H9 (cell line): ENCODE measurements around the gene LSM4. TPM values are rescaled to one million over a fixed set of nuclear protein-coding genes. Genes with fewer than 3 reads are reported as not detected.

Experiments
- DNase-seq: peaks from one replicate; pipeline ENCODE4 v3.0.0-alpha.2; 2017
- H2AFZ ChIP-seq: one replicate; pipeline ENCODE4 v1.6.1; 2013; ENCODE audit warnings: mild to moderate bottlenecking, low read length, control low read depth, moderate library complexity
- H2AK5ac ChIP-seq: 2 replicates; pipeline ENCODE4 v1.6.1; 2013; ENCODE audit warnings: low read length, control low read depth, mixed read lengths; ENCODE audit not compliant: insufficient read length
- H2BK120ac ChIP-seq: one replicate; pipeline ENCODE4 v1.6.1; 2013; ENCODE audit warnings: low read depth, mild to moderate bottlenecking, low read length, control low read depth, inconsistent platforms; ENCODE audit not compliant: poor library complexity, severe bottlenecking
- H2BK12ac ChIP-seq: 2 replicates; pipeline ENCODE4 v1.6.1; 2013; ENCODE audit warnings: low read length, control low read depth, mixed read lengths, low read depth; ENCODE audit not compliant: insufficient read length
- H2BK15ac ChIP-seq: 2 replicates; pipeline ENCODE4 v1.6.1; 2013; ENCODE audit warnings: low read depth, low read length, control low read depth
- H2BK20ac ChIP-seq: one replicate; pipeline ENCODE4 v1.6.1; 2013; ENCODE audit warnings: low read depth, mild to moderate bottlenecking, low read length, control low read depth, inconsistent platforms; ENCODE audit not compliant: poor library complexity, severe bottlenecking
- H2BK5ac ChIP-seq: 2 replicates; pipeline ENCODE4 v1.6.1; 2013; ENCODE audit warnings: low read length, control low read depth, mixed read lengths; ENCODE audit not compliant: insufficient read length
- H3K14ac ChIP-seq: 2 replicates; pipeline ENCODE4 v1.6.1; 2013; ENCODE audit warnings: low read length, control low read depth; ENCODE audit not compliant: insufficient read depth
- H3K18ac ChIP-seq: 2 replicates; pipeline ENCODE4 v1.6.1; 2013; ENCODE audit warnings: low read depth, mild to moderate bottlenecking, mixed read lengths, low read length, control low read depth; ENCODE audit not compliant: insufficient read length
- H3K23ac ChIP-seq: 2 replicates; pipeline ENCODE4 v1.6.1; 2013; ENCODE audit warnings: low read length, control low read depth, mixed read lengths, low read depth; ENCODE audit not compliant: insufficient read length
- H3K23me2 ChIP-seq: 2 replicates; pipeline ENCODE4 v1.6.1; 2013; ENCODE audit warnings: low read depth, mild to moderate bottlenecking, mixed read lengths, low read length, control low read depth; ENCODE audit not compliant: insufficient read length, poor library complexity, severe bottlenecking
- H3K27ac ChIP-seq: 2 replicates; pipeline ENCODE4 v1.5.1; 2013; ENCODE audit warnings: low read length, control low read depth, mixed read lengths, low read depth; ENCODE audit not compliant: insufficient read length
- H3K27me3 ChIP-seq: 2 replicates; pipeline ENCODE4 v1.6.1; 2013; ENCODE audit warnings: low read length, control low read depth, inconsistent platforms; ENCODE audit not compliant: insufficient read depth
- H3K4ac ChIP-seq: 2 replicates; pipeline ENCODE4 v1.6.1; 2013; ENCODE audit warnings: low read depth, mild to moderate bottlenecking, control low read depth, inconsistent platforms, low read length, moderate library complexity
- H3K4me1 ChIP-seq: 2 replicates; pipeline ENCODE4 v1.6.1; 2013; ENCODE audit warnings: low read length, control low read depth, inconsistent platforms; ENCODE audit not compliant: insufficient read depth
- H3K4me2 ChIP-seq: 2 replicates; pipeline ENCODE4 v1.6.1; 2013; ENCODE audit warnings: low read length, control low read depth, mixed read lengths; ENCODE audit not compliant: insufficient read length, insufficient read depth
- H3K56ac ChIP-seq: 2 replicates; pipeline ENCODE4 v1.6.1; 2013; ENCODE audit warnings: low read depth, mild to moderate bottlenecking, mixed read lengths, low read length, control low read depth; ENCODE audit not compliant: insufficient read length
- H3K79me1 ChIP-seq: 2 replicates; pipeline ENCODE4 v1.6.1; 2013; ENCODE audit warnings: low read depth, mild to moderate bottlenecking, moderate library complexity, low read length, control low read depth, inconsistent platforms; ENCODE audit not compliant: insufficient read depth, poor library complexity, severe bottlenecking
- H3K79me2 ChIP-seq: 2 replicates; pipeline ENCODE4 v1.6.1; 2013; ENCODE audit warnings: low read length, control low read depth, inconsistent platforms; ENCODE audit not compliant: insufficient read depth
- H3K9ac ChIP-seq: 2 replicates; pipeline ENCODE4 v1.6.1; 2013; ENCODE audit warnings: low read length, control low read depth, mixed read lengths; ENCODE audit not compliant: insufficient read length; ENCODE audit errors: extremely low read depth
- H3K9me3 ChIP-seq: one replicate; pipeline ENCODE4 v1.6.1; 2013; ENCODE audit warnings: low read depth, low read length, inconsistent platforms; ENCODE audit not compliant: control insufficient read depth
- H3T11ph ChIP-seq: one replicate; pipeline ENCODE4 v1.6.1; 2013; ENCODE audit warnings: mild to moderate bottlenecking, low read length, control low read depth, inconsistent platforms
- H4K20me1 ChIP-seq: one replicate; pipeline ENCODE4 v1.6.1; 2013; ENCODE audit not compliant: control insufficient read depth, insufficient read length, insufficient read depth
- H4K5ac ChIP-seq: 2 replicates; pipeline ENCODE4 v1.6.1; 2013; ENCODE audit warnings: low read depth, mild to moderate bottlenecking, mixed read lengths, low read length, control low read depth; ENCODE audit not compliant: insufficient read length
- H4K8ac ChIP-seq: replicated peaks from 2 replicates; pipeline ENCODE4 v1.6.1; 2013; ENCODE audit warnings: low read length, control low read depth, mixed read lengths, low read depth; ENCODE audit not compliant: insufficient read length
- H4K91ac ChIP-seq: 2 replicates; pipeline ENCODE4 v1.6.1; 2013; ENCODE audit warnings: low read depth, mild to moderate bottlenecking, moderate library complexity, mixed read lengths, low read length, control low read depth; ENCODE audit not compliant: insufficient read length
- H3K27ac Mint-ChIP-seq, 3 experiments: 2 replicates in 2 of 3; 3 replicates in 1 of 3; pipeline ENCODE4 v1.8.0; 2020 to 2021; ENCODE audit warnings: mixed read lengths in 3 of 3, mild to moderate bottlenecking in 1 of 3, moderate library complexity in 1 of 3
- H3K27me3 Mint-ChIP-seq: 2 replicates; pipeline ENCODE4 v1.8.0; 2021; ENCODE audit warnings: low read depth, mild to moderate bottlenecking, moderate library complexity, mixed read lengths
- H3K36me3 Mint-ChIP-seq, 3 experiments: 2 replicates in 2 of 3; 3 replicates in 1 of 3; pipeline ENCODE4 v1.8.0; 2020 to 2021; ENCODE audit warnings: low read depth in 3 of 3, mixed read lengths in 3 of 3; ENCODE audit not compliant: insufficient read depth in 1 of 3
- H3K4me1 Mint-ChIP-seq, 2 experiments: 2 replicates each; pipeline ENCODE4 v1.8.0; 2020; ENCODE audit warnings: mixed read lengths in 2 of 2
- H3K4me3 Mint-ChIP-seq, 2 experiments: 2 replicates in 1 of 2; 3 replicates in 1 of 2; pipeline ENCODE4 v1.8.0; 2020 to 2021; ENCODE audit warnings: mild to moderate bottlenecking in 2 of 2, mixed read lengths in 2 of 2, moderate library complexity in 1 of 2
- H3K9me3 Mint-ChIP-seq, 2 experiments: 2 replicates in 1 of 2; 3 replicates in 1 of 2; pipeline ENCODE4 v1.8.0; 2020; ENCODE audit warnings: mild to moderate bottlenecking in 2 of 2, mixed read lengths in 2 of 2, moderate library complexity in 1 of 2
- CTCF ChIP-seq: fragments of 200-600 bp; sonication (generic); conservative IDR thresholded peaks from 3 replicates; pipeline ENCODE4 v1.8.0; 2021; ENCODE audit warnings: antibody characterized with exemption, mild to moderate bottlenecking
- WGBS: extraction: QIAGEN DNeasy Blood & Tissue Kit; methylation state at CpG from one replicate; pipeline ENCODE4 v1.1.7; 2013; ENCODE audit warnings: missing lambda C conversion rate, low lambda C conversion rate, mixed read lengths; ENCODE audit not compliant: insufficient read length; ENCODE audit errors: extremely low coverage; 5-methylcytosine and 5-hydroxymethylcytosine counted together
- total RNA-seq: library from RNA; stranded (reverse); gene quantifications from 2 replicates; pipeline ENCODE4 v1.2.1, GENCODE V29; 2021

Gene LSM4
- total RNA-seq, 1 experiment from 2014 or later, result 342 TPM

GRCh38 chr19:18264971-18265540 lies 57.8 kb downstream of the LSM4 start:
- H2BK15ac ChIP-seq, result no peak overlapping the region
- no peak overlapping the region for H2AFZ ChIP-seq
- H2BK20ac ChIP-seq, result no peak overlapping the region
- WGBS, result no CpG with 5 or more reads among the region's 23 CpGs
- no peaks in the 10 kb centered on the region for H3K79me2 ChIP-seq
- no peak overlapping the region for H2BK5ac ChIP-seq
- H3K9me3 ChIP-seq, result no peaks in the 10 kb centered on the region
- H3K27me3 Mint-ChIP-seq, result peaks cover 11% of the 10 kb centered on the region
- H3K79me1 ChIP-seq, result no peaks in the 10 kb centered on the region
- no peak for DNase-seq
- H3K36me3 Mint-ChIP-seq, result peaks cover 2 to 20% (median 5%) of the 10 kb centered on the region in 3 experiments; a peak in 4 of 7 replicates
- H4K91ac ChIP-seq, result no peak overlapping the region
- H3K4ac ChIP-seq, result no peak overlapping the region
- H3K4me1 Mint-ChIP-seq, result no peaks in the 10 kb centered on the region
- H2BK12ac ChIP-seq, result no peak overlapping the region
- no peak overlapping the region for H3K23ac ChIP-seq
- H3K23me2 ChIP-seq, result no peaks in the 10 kb centered on the region
- no peak overlapping the region for H2AK5ac ChIP-seq
- H3K9me3 Mint-ChIP-seq, result no peaks in the 10 kb centered on the region; a peak in 2 of 5 replicates
- no peak overlapping the region for H3T11ph ChIP-seq
- no peak overlapping the region for H3K56ac ChIP-seq
- no peak overlapping the region for H2BK120ac ChIP-seq
- no peak overlapping the region for H3K18ac ChIP-seq
- H4K8ac ChIP-seq, result no peak overlapping the region
- H3K4me2 ChIP-seq, result no peak overlapping the region
- H3K27ac Mint-ChIP-seq, result no peak overlapping the region
- no peak overlapping the region for H4K5ac ChIP-seq
- no peaks in the 10 kb centered on the region for H4K20me1 ChIP-seq
- H3K27me3 ChIP-seq, result no peaks in the 10 kb centered on the region
- no peak for TF ChIP-seq CTCF
- no peak overlapping the region for H3K9ac ChIP-seq
- no peaks in the 10 kb centered on the region for H3K4me1 ChIP-seq
- peak overlapping the region in 1 of 2 experiments; percentile 51; a peak in 1 of 5 replicates for H3K4me3 Mint-ChIP-seq
- no peak overlapping the region for H3K14ac ChIP-seq
- H3K27ac ChIP-seq, result no peak overlapping the region
